K562 (cell line): ENCODE measurements around the gene CLDN5. TPM values are rescaled to one million over a fixed set of nuclear protein-coding genes. Genes with fewer than 3 reads are reported as not detected.

Experiments used
- BDP1 ChIP-seq: IDR thresholded peaks from 3 replicates; pipeline ENCODE4 v1.6.1; 2011; ENCODE audit not compliant: insufficient read length, insufficient read depth
- BRD4 ChIP-seq: fragments of 200-600 bp; sonication (generic); IDR thresholded peaks from 2 replicates; pipeline ENCODE4 v1.6.1; 2017; ENCODE audit warnings: inconsistent platforms
- CBX2 ChIP-seq: fragments of 200-600 bp; sonication (generic); IDR thresholded peaks from one replicate; pipeline ENCODE4 v1.6.1; 2012; ENCODE audit warnings: mild to moderate bottlenecking, low read length, inconsistent platforms; ENCODE audit not compliant: insufficient read depth, poor library complexity, severe bottlenecking
- FOS ChIP-seq: IDR thresholded peaks from 3 replicates; pipeline ENCODE4 v1.6.1; 2011; ENCODE audit not compliant: insufficient read length; ENCODE audit errors: extremely low read depth
- MBD2 ChIP-seq: sonication (generic); IDR thresholded peaks from 2 replicates; pipeline ENCODE4 v1.6.1; 2016; ENCODE audit warnings: low read depth, borderline replicate concordance
- MYNN ChIP-seq, 2 experiments: sonication (generic); formaldehyde crosslinking in 1 of 2; IDR thresholded peaks; 2 replicates each; pipeline versions ENCODE4 v1.5.0 to v1.6.1; 2016 to 2020; ENCODE audit warnings: antibody characterized with exemption in 1 of 2, missing genetic modification reagents in 1 of 2
- TAF9B ChIP-seq: fragments of 450-650 bp; IDR thresholded peaks from 2 replicates; pipeline ENCODE4 v1.6.1; 2018; ENCODE audit warnings: mild to moderate bottlenecking; ENCODE audit not compliant: partially characterized antibody
- TBP ChIP-seq: optimal IDR thresholded peaks from 2 replicates; pipeline ENCODE3; 2011; ENCODE audit warnings: low read depth, low read length, improper control_type of control experiment
- ZBTB7A ChIP-seq: IDR thresholded peaks from 2 replicates; pipeline ENCODE4 v1.6.1; 2011; ENCODE audit warnings: low read depth, mild to moderate bottlenecking, low read length, moderate library complexity, borderline replicate concordance; ENCODE audit not compliant: control insufficient read depth
- ZNF133 ChIP-seq: fragments of 250-450 bp; sonication (Bioruptor Pico); IDR thresholded peaks from 2 replicates; pipeline ENCODE4 v1.4.0; 2020; ENCODE audit warnings: mild to moderate bottlenecking
- ZNF143 ChIP-seq: sonication (generic); formaldehyde crosslinking; IDR thresholded peaks from 2 replicates; pipeline ENCODE4 v1.9.0; 2022; ENCODE audit warnings: mild to moderate bottlenecking, missing genetic modification reagents
- ZNF511 ChIP-seq: sonication (generic); formaldehyde crosslinking; IDR thresholded peaks from 2 replicates; pipeline ENCODE4 v1.8.0; 2022; ENCODE audit warnings: mild to moderate bottlenecking, missing genetic modification reagents
- polyA plus RNA-seq, 8 experiments: library from polyadenylated mRNA; depleted of rRNA in 4 of 8; stranded (reverse) in 5 of 8; unstranded in 3 of 8; fragments of >200 nt; fragmentation: Nextera tagmentation in 2 of 8; fragmentation: Illumina TruSeq in 1 of 8; extraction: Ambion mirVana in 2 of 8; extraction: Trizol in 1 of 8; gene quantifications; 2 replicates each; pipeline versions ENCODE4 v1.2.1 to v1.2.3, GENCODE V29; 2011 to 2014; ENCODE audit warnings: inconsistent platforms in 1 of 8, missing spikeins in 1 of 8
- total RNA-seq, 7 experiments: library from RNA; depleted of rRNA in 6 of 7; stranded (reverse); fragments of >200 nt in 6 of 7; fragmentation: Illumina TruSeq in 2 of 7; extraction: Trizol in 2 of 7; gene quantifications; 2 replicates each; pipeline versions ENCODE4 v1.2.1 to v1.2.3, GENCODE V29; 2011 to 2021; ENCODE audit warnings: low replicate concordance in 1 of 7
- TF ChIP-seq, protein P1 (sequence below): fragments of 450-650 bp; IDR thresholded peaks from 2 replicates; pipeline ENCODE4 v1.6.1; 2016; ENCODE audit warnings: mild to moderate bottlenecking, moderate library complexity
- TF ChIP-seq, protein P2 (sequence below): IDR thresholded peaks from 2 replicates; pipeline ENCODE4 v1.6.1; 2016; ENCODE audit warnings: missing genetic modification characterization, missing compliant biosample characterization

The CLDN5 gene
- total and polyA plus RNA-seq, 9 of the 15 experiments (the other 6 are each of a cell fraction or from before 2014, with no cell fraction given): 0.20 TPM; not detected in 8

GRCh38 chr22:19508024-19508776 is 16.0 kb downstream of the CLDN5 start (continued):
- no peak for TF ChIP-seq CBX2
- TF ChIP-seq ZBTB7A: no peak
- TF ChIP-seq, protein P1, sequence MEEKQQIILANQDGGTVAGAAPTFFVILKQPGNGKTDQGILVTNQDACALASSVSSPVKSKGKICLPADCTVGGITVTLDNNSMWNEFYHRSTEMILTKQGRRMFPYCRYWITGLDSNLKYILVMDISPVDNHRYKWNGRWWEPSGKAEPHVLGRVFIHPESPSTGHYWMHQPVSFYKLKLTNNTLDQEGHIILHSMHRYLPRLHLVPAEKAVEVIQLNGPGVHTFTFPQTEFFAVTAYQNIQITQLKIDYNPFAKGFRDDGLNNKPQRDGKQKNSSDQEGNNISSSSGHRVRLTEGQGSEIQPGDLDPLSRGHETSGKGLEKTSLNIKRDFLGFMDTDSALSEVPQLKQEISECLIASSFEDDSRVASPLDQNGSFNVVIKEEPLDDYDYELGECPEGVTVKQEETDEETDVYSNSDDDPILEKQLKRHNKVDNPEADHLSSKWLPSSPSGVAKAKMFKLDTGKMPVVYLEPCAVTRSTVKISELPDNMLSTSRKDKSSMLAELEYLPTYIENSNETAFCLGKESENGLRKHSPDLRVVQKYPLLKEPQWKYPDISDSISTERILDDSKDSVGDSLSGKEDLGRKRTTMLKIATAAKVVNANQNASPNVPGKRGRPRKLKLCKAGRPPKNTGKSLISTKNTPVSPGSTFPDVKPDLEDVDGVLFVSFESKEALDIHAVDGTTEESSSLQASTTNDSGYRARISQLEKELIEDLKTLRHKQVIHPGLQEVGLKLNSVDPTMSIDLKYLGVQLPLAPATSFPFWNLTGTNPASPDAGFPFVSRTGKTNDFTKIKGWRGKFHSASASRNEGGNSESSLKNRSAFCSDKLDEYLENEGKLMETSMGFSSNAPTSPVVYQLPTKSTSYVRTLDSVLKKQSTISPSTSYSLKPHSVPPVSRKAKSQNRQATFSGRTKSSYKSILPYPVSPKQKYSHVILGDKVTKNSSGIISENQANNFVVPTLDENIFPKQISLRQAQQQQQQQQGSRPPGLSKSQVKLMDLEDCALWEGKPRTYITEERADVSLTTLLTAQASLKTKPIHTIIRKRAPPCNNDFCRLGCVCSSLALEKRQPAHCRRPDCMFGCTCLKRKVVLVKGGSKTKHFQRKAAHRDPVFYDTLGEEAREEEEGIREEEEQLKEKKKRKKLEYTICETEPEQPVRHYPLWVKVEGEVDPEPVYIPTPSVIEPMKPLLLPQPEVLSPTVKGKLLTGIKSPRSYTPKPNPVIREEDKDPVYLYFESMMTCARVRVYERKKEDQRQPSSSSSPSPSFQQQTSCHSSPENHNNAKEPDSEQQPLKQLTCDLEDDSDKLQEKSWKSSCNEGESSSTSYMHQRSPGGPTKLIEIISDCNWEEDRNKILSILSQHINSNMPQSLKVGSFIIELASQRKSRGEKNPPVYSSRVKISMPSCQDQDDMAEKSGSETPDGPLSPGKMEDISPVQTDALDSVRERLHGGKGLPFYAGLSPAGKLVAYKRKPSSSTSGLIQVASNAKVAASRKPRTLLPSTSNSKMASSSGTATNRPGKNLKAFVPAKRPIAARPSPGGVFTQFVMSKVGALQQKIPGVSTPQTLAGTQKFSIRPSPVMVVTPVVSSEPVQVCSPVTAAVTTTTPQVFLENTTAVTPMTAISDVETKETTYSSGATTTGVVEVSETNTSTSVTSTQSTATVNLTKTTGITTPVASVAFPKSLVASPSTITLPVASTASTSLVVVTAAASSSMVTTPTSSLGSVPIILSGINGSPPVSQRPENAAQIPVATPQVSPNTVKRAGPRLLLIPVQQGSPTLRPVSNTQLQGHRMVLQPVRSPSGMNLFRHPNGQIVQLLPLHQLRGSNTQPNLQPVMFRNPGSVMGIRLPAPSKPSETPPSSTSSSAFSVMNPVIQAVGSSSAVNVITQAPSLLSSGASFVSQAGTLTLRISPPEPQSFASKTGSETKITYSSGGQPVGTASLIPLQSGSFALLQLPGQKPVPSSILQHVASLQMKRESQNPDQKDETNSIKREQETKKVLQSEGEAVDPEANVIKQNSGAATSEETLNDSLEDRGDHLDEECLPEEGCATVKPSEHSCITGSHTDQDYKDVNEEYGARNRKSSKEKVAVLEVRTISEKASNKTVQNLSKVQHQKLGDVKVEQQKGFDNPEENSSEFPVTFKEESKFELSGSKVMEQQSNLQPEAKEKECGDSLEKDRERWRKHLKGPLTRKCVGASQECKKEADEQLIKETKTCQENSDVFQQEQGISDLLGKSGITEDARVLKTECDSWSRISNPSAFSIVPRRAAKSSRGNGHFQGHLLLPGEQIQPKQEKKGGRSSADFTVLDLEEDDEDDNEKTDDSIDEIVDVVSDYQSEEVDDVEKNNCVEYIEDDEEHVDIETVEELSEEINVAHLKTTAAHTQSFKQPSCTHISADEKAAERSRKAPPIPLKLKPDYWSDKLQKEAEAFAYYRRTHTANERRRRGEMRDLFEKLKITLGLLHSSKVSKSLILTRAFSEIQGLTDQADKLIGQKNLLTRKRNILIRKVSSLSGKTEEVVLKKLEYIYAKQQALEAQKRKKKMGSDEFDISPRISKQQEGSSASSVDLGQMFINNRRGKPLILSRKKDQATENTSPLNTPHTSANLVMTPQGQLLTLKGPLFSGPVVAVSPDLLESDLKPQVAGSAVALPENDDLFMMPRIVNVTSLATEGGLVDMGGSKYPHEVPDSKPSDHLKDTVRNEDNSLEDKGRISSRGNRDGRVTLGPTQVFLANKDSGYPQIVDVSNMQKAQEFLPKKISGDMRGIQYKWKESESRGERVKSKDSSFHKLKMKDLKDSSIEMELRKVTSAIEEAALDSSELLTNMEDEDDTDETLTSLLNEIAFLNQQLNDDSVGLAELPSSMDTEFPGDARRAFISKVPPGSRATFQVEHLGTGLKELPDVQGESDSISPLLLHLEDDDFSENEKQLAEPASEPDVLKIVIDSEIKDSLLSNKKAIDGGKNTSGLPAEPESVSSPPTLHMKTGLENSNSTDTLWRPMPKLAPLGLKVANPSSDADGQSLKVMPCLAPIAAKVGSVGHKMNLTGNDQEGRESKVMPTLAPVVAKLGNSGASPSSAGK: no peak
- TF ChIP-seq, protein P2, sequence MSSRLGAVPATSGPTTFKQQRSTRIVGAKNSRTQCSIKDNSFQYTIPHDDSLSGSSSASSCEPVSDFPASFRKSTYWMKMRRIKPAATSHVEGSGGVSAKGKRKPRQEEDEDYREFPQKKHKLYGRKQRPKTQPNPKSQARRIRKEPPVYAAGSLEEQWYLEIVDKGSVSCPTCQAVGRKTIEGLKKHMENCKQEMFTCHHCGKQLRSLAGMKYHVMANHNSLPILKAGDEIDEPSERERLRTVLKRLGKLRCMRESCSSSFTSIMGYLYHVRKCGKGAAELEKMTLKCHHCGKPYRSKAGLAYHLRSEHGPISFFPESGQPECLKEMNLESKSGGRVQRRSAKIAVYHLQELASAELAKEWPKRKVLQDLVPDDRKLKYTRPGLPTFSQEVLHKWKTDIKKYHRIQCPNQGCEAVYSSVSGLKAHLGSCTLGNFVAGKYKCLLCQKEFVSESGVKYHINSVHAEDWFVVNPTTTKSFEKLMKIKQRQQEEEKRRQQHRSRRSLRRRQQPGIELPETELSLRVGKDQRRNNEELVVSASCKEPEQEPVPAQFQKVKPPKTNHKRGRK (tag): no peak
- TF ChIP-seq MBD2: no peak
- no peak for TF ChIP-seq BDP1
- no peak for TF ChIP-seq FOS
- TF ChIP-seq ZNF143 (CRISPR knock-in tag): peak; percentile 51
- TF ChIP-seq BRD4: no peak
- TF ChIP-seq MYNN (IDR thresholded peaks at IDR 0.05): peak; percentile 25; the same call in 1 of the 2 replicates
- no peak for TF ChIP-seq MYNN (CRISPR knock-in tag; IDR thresholded peaks at IDR 0.05)
- peak; percentile 68; the same call in 1 of the 2 replicates for TF ChIP-seq ZNF511 (CRISPR knock-in tag)
- no peak for TF ChIP-seq TAF9B
- TF ChIP-seq TBP: no peak
- no peak for TF ChIP-seq ZNF133 (CRISPR knock-in tag)
